Activated CD4-positive, alpha-beta T cell treated with anti-CD3 and anti-CD28 coated beads, Interleukin-2, amount 50 U/mL, for 48 hours (primary cell): ENCODE results near the gene OR10AG1.

Experiments
- DNase-seq, 2 experiments: peaks; one replicate each; pipeline ENCODE4 v3.0.0-alpha.2; 2020

Gene OR10AG1, protein sequence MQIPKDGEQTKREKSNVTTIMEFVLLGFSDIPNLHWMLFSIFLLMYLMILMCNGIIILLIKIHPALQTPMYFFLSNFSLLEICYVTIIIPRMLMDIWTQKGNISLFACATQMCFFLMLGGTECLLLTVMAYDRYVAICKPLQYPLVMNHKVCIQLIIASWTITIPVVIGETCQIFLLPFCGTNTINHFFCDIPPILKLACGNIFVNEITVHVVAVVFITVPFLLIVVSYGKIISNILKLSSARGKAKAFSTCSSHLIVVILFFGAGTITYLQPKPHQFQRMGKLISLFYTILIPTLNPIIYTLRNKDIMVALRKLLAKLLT

GRCh38 chr11:55969845-55970244, at the start of gene OR10AG1:
OR10AG1 (minus strand) TSS chr11:55969945; CDS start chr11:55969907, 38 bp downstream.
- no peak for DNase-seq

DNA sequence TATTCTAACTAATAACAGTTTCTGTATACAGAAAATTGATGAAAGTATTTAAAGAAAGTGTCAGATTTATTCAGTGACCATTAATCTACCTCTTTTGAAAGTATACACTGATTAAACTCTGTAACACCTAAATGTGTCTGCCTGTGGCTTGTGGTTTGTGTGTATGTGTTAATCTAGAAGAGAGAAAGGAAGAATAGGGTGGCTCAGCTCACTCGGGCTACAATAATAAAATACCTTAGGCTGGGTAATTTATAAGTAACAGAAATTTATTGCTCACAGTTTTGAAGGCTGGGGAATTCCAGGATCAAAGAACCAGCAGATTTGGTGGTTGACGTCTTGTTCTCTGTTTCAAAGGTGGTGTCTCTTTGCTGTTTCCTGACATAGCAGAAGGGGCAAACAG, 44.1 kb upstream of the OR10AG1 start:
- no peak for DNase-seq

DNA sequence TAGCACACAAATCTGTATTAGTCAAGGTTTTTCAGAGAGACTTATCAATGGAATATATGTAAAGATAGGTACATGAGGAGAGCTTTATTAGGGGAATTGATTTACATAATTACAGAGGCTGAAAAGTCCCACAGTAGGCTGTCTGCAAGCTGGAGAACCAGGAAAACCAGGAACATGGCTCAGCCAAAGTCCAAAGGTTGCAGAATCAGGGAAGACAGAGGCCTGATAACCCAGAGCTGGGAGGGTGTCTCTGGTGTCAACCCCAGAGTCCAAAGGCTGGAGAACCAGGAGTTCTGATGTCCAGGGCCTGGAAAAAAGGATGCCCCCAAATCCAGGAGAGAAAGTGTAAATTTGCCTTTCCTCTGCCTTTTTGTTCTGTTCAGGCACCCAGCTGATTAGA, 41.0 kb upstream of the OR10AG1 start:
- DNase-seq: no peak

GRCh38 chr11:55994525-55994924, 24.8 kb upstream of the OR10AG1 start, which contains the start of gene OR5F1:
OR5F1 (minus strand) TSS chr11:55994625; CDS start chr11:55994625, 0 bp downstream.
- DNase-seq: no peak

DNA sequence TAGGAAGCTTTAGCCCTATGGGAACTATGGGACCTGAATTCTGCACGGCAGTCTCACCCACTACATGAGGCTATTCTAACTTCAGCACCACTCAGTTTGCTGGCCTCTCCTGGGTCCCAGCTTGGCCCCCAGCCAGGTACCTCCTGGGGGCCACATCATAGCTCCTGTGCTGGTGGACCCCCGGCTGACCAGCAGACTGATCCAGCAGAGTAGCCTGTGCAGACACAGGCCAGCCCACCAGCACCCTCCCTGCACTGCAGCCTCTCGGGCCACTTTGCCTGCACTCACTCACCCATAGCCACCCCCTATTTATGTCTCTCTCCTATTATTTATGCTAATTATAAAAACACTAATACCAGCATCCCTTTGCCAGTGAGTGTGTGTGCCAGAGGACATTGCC, 1.2 kb upstream of the OR10AG1 start:
- no peak for DNase-seq

- DNase-seq: no peak
Measured at GRCh38 chr11:55967914-55968313, 1.8 kb downstream of the OR10AG1 start.

DNA sequence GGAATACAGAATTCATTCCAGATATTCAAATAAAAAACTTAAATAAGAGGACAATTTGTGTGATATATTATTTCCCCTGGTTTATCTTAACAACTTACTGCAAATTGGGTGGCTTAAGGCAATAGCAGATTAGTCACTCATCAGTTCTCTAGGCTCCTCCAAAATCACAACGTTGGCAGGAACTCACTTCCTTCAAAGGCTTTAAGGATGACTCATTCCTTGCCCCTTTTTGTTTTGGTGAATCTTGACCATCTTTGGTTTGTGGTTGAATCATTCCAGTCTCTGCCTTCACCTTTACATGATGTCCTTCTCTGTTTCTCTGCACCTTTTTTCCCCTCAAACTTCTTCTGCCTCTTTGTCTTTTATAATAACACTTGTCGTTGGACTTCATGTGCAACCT, 3.4 kb downstream of the OR10AG1 start:
- no peak for DNase-seq

- no peak for DNase-seq
Measured at GRCh38 chr11:55956521-55956920, 13.2 kb downstream of the OR10AG1 start.

DNA sequence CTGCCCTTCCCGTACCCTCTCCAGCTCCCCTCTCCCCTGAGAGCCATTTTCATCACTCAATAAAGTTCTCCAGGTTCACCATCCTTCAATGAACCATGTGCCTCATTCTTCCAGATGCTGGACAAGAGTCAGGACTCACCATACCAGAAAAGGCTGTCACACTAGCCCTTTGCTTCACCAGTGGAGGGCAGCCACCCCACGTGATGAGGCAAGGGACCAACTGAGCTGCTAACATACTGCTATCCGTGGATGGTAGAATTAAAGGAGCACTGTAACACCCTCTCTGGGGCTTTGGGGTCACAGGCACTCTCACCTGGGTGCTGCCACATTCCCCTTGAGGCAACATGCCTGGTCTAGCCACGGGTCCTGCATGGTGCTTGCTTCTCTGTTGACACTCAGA, 20.4 kb downstream of the OR10AG1 start:
- no peak for DNase-seq

GRCh38 chr11:55942785-55943392, 26.9 kb downstream of the OR10AG1 start:
- no peak for DNase-seq

DNA sequence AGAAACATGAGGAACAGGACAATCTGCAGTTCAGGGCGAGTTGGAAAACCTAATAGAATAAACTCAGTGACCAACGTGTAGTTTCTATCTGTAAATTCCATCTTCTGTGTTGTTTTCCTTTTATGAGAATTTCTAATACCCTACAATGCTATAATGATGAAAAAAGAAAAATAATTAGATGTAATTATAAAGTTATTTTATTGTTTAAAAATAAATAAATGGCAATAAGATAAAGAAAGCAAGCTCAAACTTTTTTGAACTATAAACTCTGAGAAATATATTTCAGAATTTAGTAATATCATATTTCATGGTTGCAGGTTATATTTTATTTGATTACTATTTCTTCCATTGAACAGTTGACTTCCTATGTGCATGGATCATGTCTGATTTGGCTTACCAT, 33.4 kb downstream of the OR10AG1 start, which contains the start of gene OR5I1:
Gene OR5I1 (minus strand): TSS at position 101 of the 400 bp plus-strand sequence. CDS start 0 bp downstream, at position 101.
- no peak for DNase-seq

GRCh38 chr11:55920537-55920936, 49.2 kb downstream of the OR10AG1 start:
- DNase-seq: no peak
